ENCODE measurements around the gene STX16. TPM values are rescaled to one million over a fixed set of nuclear protein-coding genes. Genes with fewer than 3 reads are reported as not detected.

Gene STX16
- total and polyA plus RNA-seq, 2 of the 13 experiments (the other 11 are each of a cell fraction or from before 2014, with no cell fraction given) = 28.0 to 72.7 TPM

DNA sequence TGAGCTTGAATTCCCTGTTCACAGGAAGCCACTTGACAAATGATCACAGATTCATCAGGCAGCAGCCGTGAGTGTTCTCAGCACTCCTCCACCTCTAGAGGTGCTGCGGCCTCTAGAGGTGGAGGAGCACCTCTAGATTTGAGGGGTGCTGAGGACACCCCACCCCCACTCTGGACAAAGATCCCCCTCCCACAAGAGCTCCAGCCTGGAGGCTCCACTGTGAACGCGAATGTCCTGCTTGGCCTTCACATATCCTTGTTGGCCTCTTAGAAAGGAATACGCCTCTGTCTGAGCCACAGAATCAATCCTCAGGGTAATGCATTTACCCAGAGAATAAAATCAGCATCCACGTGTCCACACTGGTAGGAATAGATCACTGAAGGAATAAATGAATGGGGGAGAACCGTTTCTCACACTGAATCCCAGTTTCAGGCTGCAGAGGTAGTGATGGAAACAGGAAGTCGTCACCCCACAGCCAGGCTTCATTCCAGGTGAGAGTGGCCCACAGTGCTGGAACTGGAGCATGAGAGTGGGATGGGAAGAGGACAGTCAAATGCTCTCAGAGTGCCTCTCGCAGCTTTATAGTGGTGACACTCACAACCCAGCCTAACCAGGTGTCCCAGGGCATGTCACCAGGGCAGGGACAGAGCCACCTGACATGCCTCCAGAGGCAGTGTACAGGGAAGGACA lies 58.1 kb downstream of the STX16 start:
- ATAC-seq (no peak), FAIRE-seq (no peak), DNase-seq (ENCODE audit: low spot score) (no peak)
- Histone ChIP-seq H4K20me1 (ENCODE audit: insufficient read depth, low read length) (no peaks in the 10 kb centered on the region), H3K36me3 (replicated peaks in 1 of 2; ENCODE audit: control insufficient read depth in 1 of 2, insufficient read depth in 2 of 2, low read length in 2 of 2) (peaks cover 1 to 3% of the 10 kb centered on the region in 2 experiments; a peak in 2 of 5 replicates), H3K9ac (ENCODE audit: insufficient read depth, low read depth, low read length) (no peak overlapping the region), H3K27ac (ENCODE audit: extremely low read length, insufficient read depth, low read length) (no peak overlapping the region), H3K4me2 (ENCODE audit: low read depth, low read length) (no peak overlapping the region), H3K4me3 (replicated peaks in 1 of 3; ENCODE audit: insufficient read depth in 1 of 3, low read depth in 2 of 3, low read length in 3 of 3) (no peak overlapping the region), H2AFZ (ENCODE audit: low read length) (no peak overlapping the region), H3K4me1 (ENCODE audit: insufficient read depth, low read length) (no peaks in the 10 kb centered on the region), H3K79me2 (ENCODE audit: insufficient read depth, low read length) (no peaks in the 10 kb centered on the region), H3K27me3 (ENCODE audit: control insufficient read depth in 1 of 2, insufficient read depth in 2 of 2, low read length in 2 of 2) (no peaks in the 10 kb centered on the region), H3K9me3 (ENCODE audit: low read length) (no peaks in the 10 kb centered on the region)
- no TSS peak for BruUV-seq (replicated peaks)
- ChIA-PET POLR2A (no interaction called here), CTCF (ENCODE audit: low intra/inter-chr PET ratio, low total read pairs) (no interaction called here)
- intact Hi-C loops (cut with micrococcal nuclease; ENCODE audit: unreplicated experiment) (no loop called here), in situ Hi-C loops (cut with HindIII; ENCODE audit: extremely low pct_ligation_motif_present, low pct_unique_long_range_greater_than_20kb) (no loop called here)
- TF ChIP-seq RBAK (CRISPR knock-in tag; IDR thresholded peaks at IDR 0.05) (no peak), DR1 (CRISPR knock-in tag; IDR thresholded peaks at IDR 0.05) (no peak), NR3C1 (CRISPR knock-in tag; IDR thresholded peaks at IDR 0.05) (no peak), NR2F6 (IDR thresholded peaks at IDR 0.05) (no peak), NR2F6 (CRISPR knock-in tag; IDR thresholded peaks at IDR 0.05) (no peak), ZNF543 (CRISPR knock-in tag; IDR thresholded peaks at IDR 0.05) (no peak), PRMT3 (CRISPR knock-in tag; IDR thresholded peaks at IDR 0.05; ENCODE audit: borderline replicate concordance, low read depth) (no peak), MED13 (CRISPR knock-in tag; IDR thresholded peaks at IDR 0.05) (no peak)
- WGBS (ENCODE audit: low lambda C conversion rate) = 81% methylated on average over 9 of the region's 9 CpGs

DNA sequence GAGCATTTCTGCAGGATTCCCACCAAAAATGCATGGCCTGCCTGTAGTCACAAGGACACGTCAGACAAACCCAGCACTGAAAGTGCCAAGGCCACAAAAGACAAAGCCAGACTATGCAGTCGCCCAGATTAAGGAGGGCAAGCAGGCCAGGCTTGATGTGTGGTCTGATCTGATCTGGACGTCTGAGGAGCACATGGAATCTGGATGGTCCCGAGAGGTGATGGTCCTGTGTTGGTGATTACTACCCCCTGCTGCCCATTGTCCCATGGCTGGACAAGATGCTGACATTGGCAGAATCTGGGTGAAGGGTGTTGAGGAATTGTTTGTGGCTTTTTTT lies 58.6 kb downstream of the STX16 start:
- FAIRE-seq = no peak

More for the DNA sequence above, 58.6 kb downstream of the STX16 start:
- in situ Hi-C loops (cut with HindIII; ENCODE audit: extremely low pct_ligation_motif_present, low pct_unique_long_range_greater_than_20kb) = no loop called here
- Histone ChIP-seq H3K27me3 (ENCODE audit: control insufficient read depth in 1 of 2, insufficient read depth in 2 of 2, low read length in 2 of 2) (no peaks in the 10 kb centered on the region), H3K4me1 (ENCODE audit: insufficient read depth, low read length) (no peaks in the 10 kb centered on the region), H3K4me3 (replicated peaks in 1 of 3; ENCODE audit: insufficient read depth in 1 of 3, low read depth in 2 of 3, low read length in 3 of 3) (no peak overlapping the region), H3K27ac (ENCODE audit: extremely low read length, insufficient read depth, low read length) (no peak overlapping the region), H3K9ac (ENCODE audit: insufficient read depth, low read depth, low read length) (no peak overlapping the region), H2AFZ (ENCODE audit: low read length) (no peak overlapping the region), H3K4me2 (ENCODE audit: low read depth, low read length) (no peak overlapping the region), H3K79me2 (ENCODE audit: insufficient read depth, low read length) (no peaks in the 10 kb centered on the region), H4K20me1 (ENCODE audit: insufficient read depth, low read length) (no peaks in the 10 kb centered on the region), H3K36me3 (replicated peaks in 1 of 2; ENCODE audit: control insufficient read depth in 1 of 2, insufficient read depth in 2 of 2, low read length in 2 of 2) (peaks cover 0 to 3% of the 10 kb centered on the region in 2 experiments; a peak in 1 of 5 replicates), H3K9me3 (ENCODE audit: low read length) (no peaks in the 10 kb centered on the region)
- intact Hi-C loops (cut with micrococcal nuclease; ENCODE audit: unreplicated experiment) = no loop called here
- DNase-seq (ENCODE audit: low spot score) = no peak
- CTCF ChIA-PET (ENCODE audit: low intra/inter-chr PET ratio, low total read pairs) = no interaction called here
- ATAC-seq = no peak
- POLR2A ChIA-PET = no interaction called here
- TF ChIP-seq ZNF709 (CRISPR knock-in tag; IDR thresholded peaks at IDR 0.05) (no peak), MAFK (conservative IDR thresholded peaks at IDR 0.05 in 1 of 2, IDR thresholded peaks at IDR 0.05 in 1 of 2; ENCODE audit: low read length in 2 of 2) (peak; percentile 66 to 76), MAFF (IDR thresholded peaks at IDR 0.05; ENCODE audit: low read depth, low read length) (peak; percentile 57)
- WGBS (ENCODE audit: low lambda C conversion rate) = 94% methylated on average over 4 of the region's 4 CpGs
- BruUV-seq (replicated peaks) = no TSS peak
